Naive B cell (primary cell): ENCODE results near the gene MAP3K1. TPM values are rescaled to one million over a fixed set of nuclear protein-coding genes. Genes with fewer than 3 reads are reported as not detected.
A peak's percentile ranks its signal among the peaks of the same experiment; 100 is the strongest.

Experiments used
- ATAC-seq, 2 donors: fragments of 150-1000 bp; cut with Tn5 transposase; 2 replicates each; pipeline ENCODE4 v1.10.0; 2021; ENCODE audit warnings: low read depth in 2 of 2, mild to moderate bottlenecking in 2 of 2, moderate library complexity in 2 of 2
- DNase-seq: peaks from one replicate; pipeline ENCODE4 v3.0.0; 2022
- H3K27ac Mint-ChIP-seq, 6 donors: one replicate each; pipeline ENCODE4 v1.8.0; 2020 to 2022; ENCODE audit warnings: mild to moderate bottlenecking in 6 of 6, mixed read lengths in 6 of 6, moderate library complexity in 5 of 6, inconsistent platforms in 2 of 6
- H3K27me3 Mint-ChIP-seq, 3 donors: one replicate each; pipeline ENCODE4 v1.8.0; 2021 to 2022; ENCODE audit warnings: mixed read lengths in 3 of 3, mild to moderate bottlenecking in 1 of 3
- H3K36me3 Mint-ChIP-seq, 2 donors: one replicate each; pipeline ENCODE4 v1.8.0; 2020 to 2022; ENCODE audit warnings: mixed read lengths in 2 of 2, inconsistent platforms in 1 of 2, mild to moderate bottlenecking in 1 of 2
- H3K4me1 Mint-ChIP-seq, 3 donors: one replicate each; pipeline ENCODE4 v1.8.0; 2020 to 2022; ENCODE audit warnings: mixed read lengths in 3 of 3, inconsistent platforms in 1 of 3, mild to moderate bottlenecking in 1 of 3, moderate library complexity in 1 of 3
- H3K4me3 Mint-ChIP-seq, 8 donors: one replicate each; pipeline ENCODE4 v1.8.0; 2020 to 2022; ENCODE audit warnings: mild to moderate bottlenecking in 8 of 8, mixed read lengths in 8 of 8, moderate library complexity in 8 of 8, inconsistent platforms in 2 of 8
- H3K9me3 Mint-ChIP-seq, 7 donors: one replicate each; pipeline ENCODE4 v1.8.0; 2020 to 2022; ENCODE audit warnings: mixed read lengths in 7 of 7, mild to moderate bottlenecking in 5 of 7, inconsistent platforms in 2 of 7, moderate library complexity in 1 of 7
- polyA plus RNA-seq, 6 donors: library from polyadenylated mRNA; unstranded; fragments of 300-500 nt; fragmentation: Illumina TruSeq; gene quantifications; one replicate each; pipeline ENCODE4 v1.2.3, GENCODE V29; 2021; ENCODE audit warnings: low read depth in 6 of 6

MAP3K1 gene
- polyA plus RNA-seq, 6 donors from 2014 or later: 39.8 to 106 (median 90.2) TPM

- peaks cover 12 to 19% (median 15%) of the 10 kb centered on the region in 3 donors for H3K4me1 Mint-ChIP-seq
- no peaks in the 10 kb centered on the region for H3K27me3 Mint-ChIP-seq
- no peaks in the 10 kb centered on the region for H3K36me3 Mint-ChIP-seq
- ATAC-seq: no peak
- DNase-seq: no peak
- H3K9me3 Mint-ChIP-seq: no peaks in the 10 kb centered on the region
- H3K4me3 Mint-ChIP-seq: no peak overlapping the region
- no peak overlapping the region for H3K27ac Mint-ChIP-seq
Measured at GRCh38 chr5:56803025-56803424, 12.3 kb upstream of the MAP3K1 start.

GRCh38 chr5:56803894-56804293, 11.5 kb upstream of the MAP3K1 start:
- no peaks in the 10 kb centered on the region for H3K9me3 Mint-ChIP-seq
- H3K36me3 Mint-ChIP-seq: no peaks in the 10 kb centered on the region
- H3K4me3 Mint-ChIP-seq: no peak overlapping the region
- DNase-seq (no peak), ATAC-seq (no peak)
- H3K27ac Mint-ChIP-seq: peak overlapping the region in 1 of 6 donors; percentile 93
- no peaks in the 10 kb centered on the region for H3K27me3 Mint-ChIP-seq
- peaks cover 16 to 22% (median 18%) of the 10 kb centered on the region in 3 donors for H3K4me1 Mint-ChIP-seq

- Mint-ChIP-seq H3K27ac (peak overlapping the region in 2 of 6 donors; percentile 52 to 92), H3K27me3 (no peaks in the 10 kb centered on the region), H3K36me3 (no peaks in the 10 kb centered on the region), H3K9me3 (no peaks in the 10 kb centered on the region), H3K4me3 (no peak overlapping the region), H3K4me1 (peaks cover 14 to 24% (median 24%) of the 10 kb centered on the region in 3 donors)
- ATAC-seq (no peak), DNase-seq (no peak)
Measured at GRCh38 chr5:56807679-56808078, 7.7 kb upstream of the MAP3K1 start.

- H3K36me3 Mint-ChIP-seq: no peaks in the 10 kb centered on the region
- no peaks in the 10 kb centered on the region for H3K27me3 Mint-ChIP-seq
- ATAC-seq (no peak), DNase-seq (no peak)
- no peaks in the 10 kb centered on the region for H3K9me3 Mint-ChIP-seq
- H3K4me1 Mint-ChIP-seq: peaks cover 19 to 29% (median 29%) of the 10 kb centered on the region in 3 donors
- H3K27ac Mint-ChIP-seq: no peak overlapping the region
- no peak overlapping the region for H3K4me3 Mint-ChIP-seq
Measured at GRCh38 chr5:56808211-56808610, 7.1 kb upstream of the MAP3K1 start.

GRCh38 chr5:56810826-56811225, 4.5 kb upstream of the MAP3K1 start:
- Mint-ChIP-seq H3K9me3 (no peaks in the 10 kb centered on the region), H3K4me3 (peak overlapping the region in 1 of 8 donors; percentile 42), H3K27ac (no peak overlapping the region), H3K36me3 (no peaks in the 10 kb centered on the region), H3K4me1 (peaks cover 25 to 37% (median 37%) of the 10 kb centered on the region in 3 donors), H3K27me3 (no peaks in the 10 kb centered on the region)
- DNase-seq: no peak
- no peak for ATAC-seq

- no peaks in the 10 kb centered on the region for H3K27me3 Mint-ChIP-seq
- no peak for ATAC-seq
- peak overlapping the region in 2 of 6 donors; percentile 38 to 98 for H3K27ac Mint-ChIP-seq
- DNase-seq: no peak
- peaks cover 26 to 38% (median 37%) of the 10 kb centered on the region in 3 donors for H3K4me1 Mint-ChIP-seq
- no peaks in the 10 kb centered on the region for H3K9me3 Mint-ChIP-seq
- no peaks in the 10 kb centered on the region for H3K36me3 Mint-ChIP-seq
- peak overlapping the region in 2 of 8 donors; percentile 30 to 96 for H3K4me3 Mint-ChIP-seq
Measured at GRCh38 chr5:56812110-56812509, 3.2 kb upstream of the MAP3K1 start.

- ATAC-seq: no peak
- DNase-seq: no peak
- H3K4me1 Mint-ChIP-seq: peaks cover 24 to 32% (median 30%) of the 10 kb centered on the region in 3 donors
- H3K27me3 Mint-ChIP-seq: no peaks in the 10 kb centered on the region
- H3K27ac Mint-ChIP-seq: peak overlapping the region; percentile 12 to 98 (median 92)
- no peaks in the 10 kb centered on the region for H3K36me3 Mint-ChIP-seq
- H3K4me3 Mint-ChIP-seq: peak overlapping the region in 7 of 8 donors; percentile 66 to 96 (median 93)
- H3K9me3 Mint-ChIP-seq: no peaks in the 10 kb centered on the region
Measured at GRCh38 chr5:56813302-56813701, 2.0 kb upstream of the MAP3K1 start.

GRCh38 chr5:56814361-56814962, 887 bp upstream of the MAP3K1 start:
- Mint-ChIP-seq H3K27ac (peak overlapping the region; percentile 97 to 98 (median 97)), H3K4me3 (peak overlapping the region; percentile 93 to 96 (median 94)), H3K27me3 (no peaks in the 10 kb centered on the region), H3K4me1 (peaks cover 33 to 42% (median 38%) of the 10 kb centered on the region in 3 donors), H3K36me3 (no peaks in the 10 kb centered on the region), H3K9me3 (no peaks in the 10 kb centered on the region)
- DNase-seq (no peak), ATAC-seq (peak; percentile 6 to 9)

- peak; percentile 49 for DNase-seq
- peaks cover 48 to 52% (median 50%) of the 10 kb centered on the region in 3 donors for H3K4me1 Mint-ChIP-seq
- no peaks in the 10 kb centered on the region for H3K27me3 Mint-ChIP-seq
- H3K27ac Mint-ChIP-seq: peak overlapping the region in 5 of 6 donors; percentile 44 to 98 (median 97)
- no peaks in the 10 kb centered on the region for H3K9me3 Mint-ChIP-seq
- H3K36me3 Mint-ChIP-seq: peaks cover 0 to 6% of the 10 kb centered on the region in 2 donors
- H3K4me3 Mint-ChIP-seq: peak overlapping the region; percentile 92 to 100 (median 94)
- ATAC-seq: peak; percentile 13 to 17
Measured at GRCh38 chr5:56815658-56816545, 553 bp downstream of the MAP3K1 start.

- Mint-ChIP-seq H3K9me3 (no peaks in the 10 kb centered on the region), H3K4me1 (peaks cover 53 to 57% (median 57%) of the 10 kb centered on the region in 3 donors), H3K27ac (peak overlapping the region; percentile 93 to 98 (median 94)), H3K27me3 (no peaks in the 10 kb centered on the region), H3K4me3 (peak overlapping the region; percentile 92 to 100 (median 94)), H3K36me3 (peaks cover 0 to 11% of the 10 kb centered on the region in 2 donors)
- peak; percentile 71 for DNase-seq
- ATAC-seq: peak; percentile 22 to 29
Measured at GRCh38 chr5:56816546-56817081, 1.3 kb downstream of the MAP3K1 start.

- DNase-seq (no peak), ATAC-seq (no peak)
- peak overlapping the region; percentile 92 to 100 (median 94) for H3K4me3 Mint-ChIP-seq
- H3K27me3 Mint-ChIP-seq: no peaks in the 10 kb centered on the region
- H3K4me1 Mint-ChIP-seq: peaks cover 55 to 63% (median 61%) of the 10 kb centered on the region in 3 donors
- peaks cover 1 to 14% of the 10 kb centered on the region in 2 donors for H3K36me3 Mint-ChIP-seq
- no peaks in the 10 kb centered on the region for H3K9me3 Mint-ChIP-seq
- peak overlapping the region; percentile 93 to 98 (median 94) for H3K27ac Mint-ChIP-seq
Measured at GRCh38 chr5:56817263-56818014, 2.1 kb downstream of the MAP3K1 start.

- Mint-ChIP-seq H3K9me3 (no peaks in the 10 kb centered on the region), H3K27ac (peak overlapping the region; percentile 92 to 98 (median 95)), H3K36me3 (peaks cover 6 to 22% of the 10 kb centered on the region in 2 donors), H3K4me1 (peaks cover 58 to 64% (median 62%) of the 10 kb centered on the region in 3 donors), H3K4me3 (peak overlapping the region; percentile 80 to 100 (median 90)), H3K27me3 (no peaks in the 10 kb centered on the region)
- DNase-seq: no peak
- no peak for ATAC-seq
Measured at GRCh38 chr5:56818450-56819037, 3.2 kb downstream of the MAP3K1 start.
